C4-2B (cell line): ENCODE measurements around the gene PNPLA2.

Experiments
- H3K27ac ChIP-seq: fragments of 450-650 bp; 2 replicates; pipeline ENCODE4 v1.5.1; 2017
- ZFX ChIP-seq: fragments of 450-650 bp; IDR thresholded peaks from 2 replicates; pipeline ENCODE4 v1.6.1; 2017
- TF ChIP-seq, protein P1 (sequence below): fragments of 450-650 bp; conservative IDR thresholded peaks from 2 replicates; pipeline ENCODE4 v1.5.1; 2017; ENCODE audit warnings: mild to moderate bottlenecking

The PNPLA2 gene

GRCh38 chr11:778976-779954 is 39.4 kb upstream of the PNPLA2 start:
- H3K27ac ChIP-seq: no peak overlapping the region; the same call in 1 of the 2 replicates
- TF ChIP-seq, protein P1, sequence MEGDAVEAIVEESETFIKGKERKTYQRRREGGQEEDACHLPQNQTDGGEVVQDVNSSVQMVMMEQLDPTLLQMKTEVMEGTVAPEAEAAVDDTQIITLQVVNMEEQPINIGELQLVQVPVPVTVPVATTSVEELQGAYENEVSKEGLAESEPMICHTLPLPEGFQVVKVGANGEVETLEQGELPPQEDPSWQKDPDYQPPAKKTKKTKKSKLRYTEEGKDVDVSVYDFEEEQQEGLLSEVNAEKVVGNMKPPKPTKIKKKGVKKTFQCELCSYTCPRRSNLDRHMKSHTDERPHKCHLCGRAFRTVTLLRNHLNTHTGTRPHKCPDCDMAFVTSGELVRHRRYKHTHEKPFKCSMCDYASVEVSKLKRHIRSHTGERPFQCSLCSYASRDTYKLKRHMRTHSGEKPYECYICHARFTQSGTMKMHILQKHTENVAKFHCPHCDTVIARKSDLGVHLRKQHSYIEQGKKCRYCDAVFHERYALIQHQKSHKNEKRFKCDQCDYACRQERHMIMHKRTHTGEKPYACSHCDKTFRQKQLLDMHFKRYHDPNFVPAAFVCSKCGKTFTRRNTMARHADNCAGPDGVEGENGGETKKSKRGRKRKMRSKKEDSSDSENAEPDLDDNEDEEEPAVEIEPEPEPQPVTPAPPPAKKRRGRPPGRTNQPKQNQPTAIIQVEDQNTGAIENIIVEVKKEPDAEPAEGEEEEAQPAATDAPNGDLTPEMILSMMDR: no peak
- TF ChIP-seq ZFX: no peak

GRCh38 chr11:779955-780532 is 38.7 kb upstream of the PNPLA2 start:
- no peak for TF ChIP-seq ZFX

DNA sequence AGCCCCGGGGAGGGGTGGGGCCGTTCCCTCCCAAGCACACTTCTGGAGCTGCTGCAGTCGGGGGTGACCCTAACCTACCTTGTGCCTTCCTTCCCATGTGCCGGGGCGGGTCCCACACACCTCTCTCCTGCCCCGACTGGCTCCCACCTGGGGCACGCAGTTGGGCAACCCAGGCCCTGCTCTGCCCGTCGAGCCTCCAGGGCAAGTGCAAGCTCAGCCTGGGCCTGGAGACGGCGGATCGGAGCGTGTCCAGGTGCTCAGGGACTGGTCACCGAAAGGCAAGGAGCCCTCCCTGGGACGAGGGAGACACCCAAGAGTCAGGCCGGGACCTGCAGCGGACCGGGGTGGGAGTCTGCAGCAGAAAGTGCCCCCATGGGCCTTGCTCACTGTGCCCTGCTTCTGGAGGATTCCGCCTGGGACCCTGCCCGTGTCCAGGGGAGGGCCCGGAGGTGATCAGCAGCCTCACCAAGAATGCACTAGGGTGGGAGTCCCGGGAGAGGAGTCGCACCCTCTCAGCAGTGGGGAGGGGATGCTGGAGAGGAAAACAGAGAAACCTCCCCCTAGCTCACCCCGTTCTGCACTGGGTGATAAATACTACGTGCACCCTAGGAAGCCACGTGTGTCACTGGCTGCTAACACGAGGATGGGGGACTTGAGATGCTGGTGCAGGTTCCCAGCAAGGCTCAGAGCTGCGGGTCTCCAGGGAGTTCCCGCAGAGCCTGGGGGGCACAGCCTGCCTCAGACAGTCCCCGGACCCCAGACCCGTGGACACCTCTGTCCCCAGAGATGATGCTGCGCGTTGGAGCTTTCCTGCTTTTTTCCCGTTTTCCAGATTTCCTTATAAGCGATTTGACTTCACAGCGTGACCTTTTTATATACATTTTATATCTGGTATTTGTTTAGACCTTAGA is 36.2 kb upstream of the PNPLA2 start:
- H3K27ac ChIP-seq: no peak overlapping the region
- TF ChIP-seq, protein P1: no peak
- no peak for TF ChIP-seq ZFX

More at GRCh38 chr11:779955-780532, 38.7 kb upstream of the PNPLA2 start:
- H3K27ac ChIP-seq: no peak overlapping the region

GRCh38 chr11:783581-784015 is 35.1 kb upstream of the PNPLA2 start:
- H3K27ac ChIP-seq: no peak overlapping the region
- no peak for TF ChIP-seq ZFX
- TF ChIP-seq, protein P1: no peak

DNA sequence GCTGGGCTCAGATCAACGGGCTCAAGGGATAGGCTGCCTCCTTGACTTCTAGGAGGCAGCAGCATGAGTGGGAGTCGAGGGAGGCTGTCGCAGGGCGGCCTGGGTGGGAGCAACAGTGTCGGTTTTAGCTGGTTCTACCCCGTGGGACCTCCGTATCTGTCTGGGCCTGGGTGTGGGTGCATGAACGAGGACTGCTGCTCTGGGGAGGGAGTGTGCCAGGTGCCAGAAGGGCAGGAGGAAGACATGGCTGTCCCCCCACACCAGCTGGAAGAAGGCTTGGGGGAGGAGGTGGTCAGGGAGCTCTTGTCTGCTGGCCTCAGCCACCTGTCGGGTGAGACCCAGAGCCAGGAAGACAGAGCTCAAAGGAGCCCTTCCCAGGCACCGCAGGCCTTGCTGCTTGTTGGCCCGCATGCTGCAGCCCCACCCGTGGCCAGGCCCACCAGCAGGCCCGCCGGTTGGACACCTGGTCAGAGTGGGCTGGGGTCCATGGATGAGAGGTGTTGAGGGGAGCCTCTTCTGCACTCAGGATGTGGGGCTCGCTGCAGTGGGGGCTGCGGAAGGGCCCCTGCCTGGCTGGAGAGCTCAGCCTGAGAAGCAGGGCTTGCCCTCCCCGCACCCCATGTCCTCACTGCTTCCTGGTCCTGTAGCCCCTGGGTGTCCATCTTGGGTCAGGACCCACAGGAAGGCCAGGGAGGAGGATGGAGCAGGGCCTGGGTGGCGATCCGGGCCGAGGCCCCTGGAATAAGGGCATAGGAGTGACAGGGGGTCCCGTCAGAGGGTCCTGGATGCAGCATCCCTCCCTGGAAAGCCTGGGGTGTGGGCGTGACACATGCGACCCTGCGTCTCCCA is 32.3 kb upstream of the PNPLA2 start:
- no peak overlapping the region for H3K27ac ChIP-seq
- no peak for TF ChIP-seq ZFX
- TF ChIP-seq, protein P1: no peak

DNA sequence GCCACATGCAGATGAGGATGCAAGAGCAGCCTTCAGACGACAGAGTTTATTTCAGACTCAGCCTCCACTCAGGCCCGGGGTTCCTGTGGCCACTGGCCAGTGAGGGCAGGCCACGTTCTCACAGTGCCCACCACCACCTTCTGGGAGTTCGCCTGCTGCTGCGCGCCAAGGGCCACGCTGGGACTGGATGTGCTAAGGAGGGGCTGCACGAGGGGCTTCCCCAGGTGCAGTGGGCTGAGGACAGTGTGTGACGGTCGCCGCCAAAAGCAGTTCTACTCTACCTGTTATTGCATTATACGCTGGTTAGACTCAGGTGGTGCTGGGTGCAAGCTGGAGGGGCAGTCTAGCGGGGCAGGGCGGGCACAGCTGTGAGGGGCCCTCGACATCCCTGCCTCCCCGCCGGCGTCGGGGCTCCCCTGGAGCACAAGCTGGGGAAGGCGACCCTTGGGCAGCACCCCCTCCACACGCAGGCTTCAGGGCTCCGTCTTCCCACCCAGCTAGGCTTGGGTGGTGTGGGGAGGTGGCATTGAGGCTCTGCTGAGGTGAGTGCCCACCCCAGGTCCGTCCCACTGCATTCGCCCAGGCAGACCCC is 31.5 kb upstream of the PNPLA2 start:
- H3K27ac ChIP-seq: no peak overlapping the region
- TF ChIP-seq, protein P1: no peak
- TF ChIP-seq ZFX: no peak
